Mesenchymal stem cell (in vitro differentiated cells and primary cell): ENCODE measurements around the gene ZNF460.

Experiments used
- DNase-seq: peaks from one replicate; pipeline ENCODE4 v3.0.0-alpha.2; 2013
- H2AFZ ChIP-seq: one replicate; pipeline ENCODE4 v1.6.1; 2013; ENCODE audit warnings: low read depth, mild to moderate bottlenecking, control low read depth, inconsistent platforms, low read length, moderate library complexity
- H2AK5ac ChIP-seq: 2 replicates; pipeline ENCODE4 v1.6.1; 2013; ENCODE audit warnings: low read length, moderate library complexity, mild to moderate bottlenecking, inconsistent platforms; ENCODE audit not compliant: severe bottlenecking
- H2BK120ac ChIP-seq: one replicate; pipeline ENCODE4 v1.6.1; 2013; ENCODE audit warnings: low read depth, mild to moderate bottlenecking, inconsistent platforms, low read length, moderate library complexity
- H2BK12ac ChIP-seq, 2 experiments: one replicate each; pipeline ENCODE4 v1.6.1; 2013; ENCODE audit warnings: inconsistent platforms in 2 of 2, low read length in 2 of 2, mild to moderate bottlenecking in 2 of 2, moderate library complexity in 2 of 2, control low read depth in 1 of 2
- H2BK15ac ChIP-seq: one replicate; pipeline ENCODE4 v1.6.1; 2013; ENCODE audit warnings: mild to moderate bottlenecking, low read depth, inconsistent platforms; ENCODE audit not compliant: poor library complexity, severe bottlenecking
- H2BK5ac ChIP-seq: 2 replicates; pipeline ENCODE4 v1.6.1; 2013; ENCODE audit warnings: low read depth, mild to moderate bottlenecking, low read length, control low read depth, inconsistent platforms; ENCODE audit not compliant: poor library complexity, severe bottlenecking
- H3K14ac ChIP-seq, 2 experiments: one replicate each; pipeline ENCODE4 v1.6.1; 2013; ENCODE audit warnings: inconsistent platforms in 2 of 2, low read length in 2 of 2, control low read depth in 1 of 2, mild to moderate bottlenecking in 1 of 2, moderate library complexity in 1 of 2
- H3K18ac ChIP-seq, 2 experiments: one replicate each; pipeline ENCODE4 v1.6.1; 2013; ENCODE audit warnings: inconsistent platforms in 2 of 2, low read length in 2 of 2, control low read depth in 1 of 2, low read depth in 1 of 2, mild to moderate bottlenecking in 1 of 2
- H3K23ac ChIP-seq, 2 experiments: one replicate each; pipeline ENCODE4 v1.6.1; 2013; ENCODE audit warnings: inconsistent platforms in 2 of 2, low read length in 2 of 2, mild to moderate bottlenecking in 2 of 2, moderate library complexity in 2 of 2, control low read depth in 1 of 2
- H3K27ac ChIP-seq: 2 replicates; pipeline ENCODE4 v1.5.1; 2013; ENCODE audit warnings: mild to moderate bottlenecking, moderate library complexity, low read length, control low read depth, inconsistent platforms; ENCODE audit not compliant: poor library complexity, severe bottlenecking
- H3K27me3 ChIP-seq, 2 experiments: 2 replicates each; pipeline versions ENCODE4 v1.6.1 to v1.7.0; 2013; ENCODE audit warnings: low read length in 2 of 2, mild to moderate bottlenecking in 2 of 2, moderate library complexity in 2 of 2, control low read depth in 1 of 2, inconsistent platforms in 1 of 2; ENCODE audit not compliant: control insufficient read depth in 1 of 2, insufficient read depth in 1 of 2
- H3K36me3 ChIP-seq, 2 experiments: 2 replicates each; pipeline versions ENCODE4 v1.6.1 to v1.7.0; 2013; ENCODE audit warnings: low read length in 2 of 2, control low read depth in 1 of 2, inconsistent platforms in 1 of 2, low read depth in 1 of 2, mild to moderate bottlenecking in 1 of 2; ENCODE audit not compliant: insufficient read depth in 2 of 2, control insufficient read depth in 1 of 2
- H3K4ac ChIP-seq, 2 experiments: one replicate each; pipeline ENCODE4 v1.6.1; 2013; ENCODE audit warnings: inconsistent platforms in 2 of 2, low read length in 2 of 2, mild to moderate bottlenecking in 2 of 2, moderate library complexity in 2 of 2, control low read depth in 1 of 2, low read depth in 1 of 2
- H3K4me1 ChIP-seq: 2 replicates; pipeline ENCODE4 v1.6.1; 2013; ENCODE audit warnings: low read depth, low read length, control low read depth; ENCODE audit not compliant: control insufficient read depth, insufficient read depth
- H3K4me2 ChIP-seq: 2 replicates; pipeline ENCODE4 v1.6.1; 2013; ENCODE audit warnings: low read length, mild to moderate bottlenecking, inconsistent platforms; ENCODE audit not compliant: poor library complexity, severe bottlenecking
- H3K4me3 ChIP-seq, 2 experiments: 2 replicates each; pipeline versions ENCODE4 v1.5.1 to v1.7.0; 2013; ENCODE audit warnings: low read length in 2 of 2, mild to moderate bottlenecking in 2 of 2, control low read depth in 1 of 2, low read depth in 1 of 2; ENCODE audit not compliant: insufficient read depth in 1 of 2
- H3K79me1 ChIP-seq: replicated peaks from 2 replicates; pipeline ENCODE4 v1.6.1; 2013; ENCODE audit warnings: mild to moderate bottlenecking, control low read depth, low read length, inconsistent platforms; ENCODE audit not compliant: poor library complexity, severe bottlenecking
- H3K9ac ChIP-seq: 2 replicates; pipeline ENCODE4 v1.7.0; 2013; ENCODE audit warnings: mild to moderate bottlenecking, low read length, moderate library complexity
- H3K9me3 ChIP-seq: 2 replicates; pipeline ENCODE4 v1.7.0; 2013; ENCODE audit warnings: mild to moderate bottlenecking, low read length; ENCODE audit not compliant: control insufficient read depth
- H4K8ac ChIP-seq: one replicate; pipeline ENCODE4 v1.6.1; 2013; ENCODE audit warnings: inconsistent platforms, mild to moderate bottlenecking, low read length, moderate library complexity
- H4K91ac ChIP-seq: one replicate; pipeline ENCODE4 v1.6.1; 2013; ENCODE audit warnings: mild to moderate bottlenecking, low read length, inconsistent platforms
- WGBS: methylation state at CpG from one replicate; pipeline ENCODE4 v1.1.7; 2013; ENCODE audit warnings: mixed read lengths; 5-methylcytosine and 5-hydroxymethylcytosine counted together

ZNF460 gene

GRCh38 chr19:57269515-57270250 is 10.6 kb upstream of the ZNF460 start:
- no peak overlapping the region for H2BK15ac ChIP-seq
- H3K23ac ChIP-seq: no peak overlapping the region
- H3K14ac ChIP-seq: no peak overlapping the region
- H2BK12ac ChIP-seq: no peak overlapping the region
- no peak overlapping the region for H2AK5ac ChIP-seq
- no peak overlapping the region for H2BK5ac ChIP-seq
- H4K91ac ChIP-seq: no peak overlapping the region
- WGBS: 93% methylated on average over 4 of the region's 4 CpGs
- H3K4me2 ChIP-seq: no peak overlapping the region
- no peaks in the 10 kb centered on the region for H3K79me1 ChIP-seq
- H3K9ac ChIP-seq: peak overlapping the region; percentile 15
- peaks cover 4% of the 10 kb centered on the region for H3K4me1 ChIP-seq
- H3K18ac ChIP-seq: no peak overlapping the region
- H2AFZ ChIP-seq: no peak overlapping the region
- no peak overlapping the region for H3K4me3 ChIP-seq
- H3K4ac ChIP-seq: no peak overlapping the region
- no peak overlapping the region for H3K27ac ChIP-seq
- no peaks in the 10 kb centered on the region for H3K9me3 ChIP-seq
- peaks cover 0 to 18% of the 10 kb centered on the region in 2 experiments for H3K36me3 ChIP-seq
- peak; percentile 86 for DNase-seq
- no peak overlapping the region for H4K8ac ChIP-seq
- no peaks in the 10 kb centered on the region for H3K27me3 ChIP-seq
- no peak overlapping the region for H2BK120ac ChIP-seq

DNA sequence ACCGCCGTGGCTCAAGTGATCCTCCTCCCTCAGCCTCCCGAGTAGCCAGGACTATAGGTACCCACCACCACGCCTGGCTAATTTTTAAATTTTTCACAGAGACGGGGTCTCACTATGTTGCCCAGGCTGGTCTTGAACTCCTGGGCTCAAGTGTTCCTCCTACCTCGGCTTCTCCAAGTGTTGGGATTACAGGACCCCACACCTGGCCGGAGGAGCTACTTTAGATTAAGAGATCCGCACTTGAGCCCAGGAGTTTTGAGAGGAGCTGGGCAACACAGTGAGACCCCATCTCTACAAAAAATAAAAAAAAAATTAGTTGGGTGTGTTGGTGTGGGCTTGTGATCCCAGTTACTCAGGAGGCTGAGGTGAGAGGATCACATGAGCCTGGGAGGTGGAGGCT is 9.0 kb upstream of the ZNF460 start:
- Histone ChIP-seq H3K4ac (no peak overlapping the region), H4K91ac (no peak overlapping the region), H3K27ac (no peak overlapping the region), H2AK5ac (no peak overlapping the region), H2BK15ac (no peak overlapping the region), H4K8ac (no peak overlapping the region), H3K36me3 (peaks cover 0 to 18% of the 10 kb centered on the region in 2 experiments), H2BK12ac (no peak overlapping the region), H3K9me3 (no peaks in the 10 kb centered on the region), H3K27me3 (no peaks in the 10 kb centered on the region), H3K79me1 (no peaks in the 10 kb centered on the region), H3K4me3 (no peak overlapping the region), H3K18ac (no peak overlapping the region), H3K4me1 (peaks cover 4% of the 10 kb centered on the region), H3K9ac (no peak overlapping the region), H2AFZ (no peak overlapping the region), H3K23ac (no peak overlapping the region), H3K4me2 (no peak overlapping the region), H3K14ac (no peak overlapping the region), H2BK120ac (no peak overlapping the region), H2BK5ac (no peak overlapping the region)
- WGBS: 96% methylated on average over 6 of the region's 8 CpGs
- no peak for DNase-seq

GRCh38 chr19:57273014-57273413 is 7.3 kb upstream of the ZNF460 start:
- Histone ChIP-seq H4K91ac (no peak overlapping the region), H4K8ac (no peak overlapping the region), H3K9ac (no peak overlapping the region), H3K4me2 (no peak overlapping the region), H3K18ac (no peak overlapping the region), H3K36me3 (peaks cover 0 to 8% of the 10 kb centered on the region in 2 experiments), H2BK15ac (no peak overlapping the region), H3K79me1 (peaks cover 1% of the 10 kb centered on the region), H3K4me3 (no peak overlapping the region), H2BK120ac (no peak overlapping the region), H2AK5ac (peak overlapping the region; percentile 62), H2BK5ac (no peak overlapping the region), H3K14ac (no peak overlapping the region), H3K27ac (no peak overlapping the region), H3K27me3 (no peaks in the 10 kb centered on the region), H3K4ac (no peak overlapping the region), H3K23ac (no peak overlapping the region), H2BK12ac (no peak overlapping the region), H3K4me1 (peaks cover 1% of the 10 kb centered on the region), H2AFZ (no peak overlapping the region), H3K9me3 (no peaks in the 10 kb centered on the region)
- no CpG with 5 or more reads among the region's 1 CpG for WGBS
- DNase-seq: no peak

- Histone ChIP-seq H3K36me3 (peaks cover 0 to 8% of the 10 kb centered on the region in 2 experiments), H4K8ac (no peak overlapping the region), H3K14ac (no peak overlapping the region), H2BK15ac (no peak overlapping the region), H4K91ac (no peak overlapping the region), H3K4me2 (no peak overlapping the region), H2BK5ac (no peak overlapping the region), H3K9me3 (no peaks in the 10 kb centered on the region), H3K9ac (no peak overlapping the region), H3K27me3 (no peaks in the 10 kb centered on the region), H2BK12ac (no peak overlapping the region), H3K4me1 (peaks cover 2% of the 10 kb centered on the region), H2AFZ (no peak overlapping the region), H3K18ac (no peak overlapping the region), H3K4me3 (no peak overlapping the region), H3K4ac (no peak overlapping the region), H3K79me1 (peaks cover 3% of the 10 kb centered on the region), H2BK120ac (no peak overlapping the region), H2AK5ac (no peak overlapping the region), H3K27ac (no peak overlapping the region), H3K23ac (no peak overlapping the region)
- 100% methylated on average over 1 of the region's 1 CpG for WGBS
- DNase-seq: no peak
Observed at GRCh38 chr19:57276430-57276829, 3.9 kb upstream of the ZNF460 start.
